Measurements from ENCODE around the gene LNX1. TPM values are rescaled to one million over a fixed set of nuclear protein-coding genes. Genes with fewer than 3 reads are reported as not detected.

LNX1 gene
- total RNA-seq, 4 donors from 2014 or later: 14.5 to 41.0 (median 22.9) TPM

DNA sequence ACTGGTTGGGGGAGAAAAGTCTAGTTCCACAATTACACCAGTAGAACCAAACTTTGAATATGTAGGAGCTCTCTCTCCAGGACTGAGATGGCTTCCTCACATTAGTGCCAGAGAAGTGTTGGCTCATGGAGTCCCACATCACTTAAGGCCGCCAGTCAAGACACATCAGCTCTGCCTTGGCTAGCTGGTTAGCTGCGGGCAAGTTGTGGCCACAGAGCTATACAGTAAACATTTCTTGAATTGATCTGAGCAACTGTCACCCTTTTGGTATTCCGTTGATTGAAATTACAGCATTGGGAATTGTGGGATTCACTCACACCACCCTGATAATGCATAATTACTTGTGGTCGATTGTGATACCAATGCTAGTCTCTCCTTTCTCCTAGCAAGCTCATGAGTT lies 76.2 kb downstream of the LNX1 start:
- H3K36me3 ChIP-seq: no peaks in the 10 kb centered on the region
- H3K27me3 ChIP-seq: no peaks in the 10 kb centered on the region
- no peak for DNase-seq
- H3K9me3 ChIP-seq: no peaks in the 10 kb centered on the region
- intact Hi-C loops (cut with DNase I): no loop called here
- H3K4me1 ChIP-seq: peaks cover 0 to 10% (median 6%) of the 10 kb centered on the region in 3 donors
- 82 to 85% methylated on average over 4 of the region's 4 CpGs for WGBS, 2 donors
- H3K4me3 ChIP-seq: no peak overlapping the region
- H3K27ac ChIP-seq: no peak overlapping the region
- no peak for TF ChIP-seq CTCF (IDR thresholded peaks at IDR 0.05)
- no peak for TF ChIP-seq POLR2A (IDR thresholded peaks at IDR 0.05)

DNA sequence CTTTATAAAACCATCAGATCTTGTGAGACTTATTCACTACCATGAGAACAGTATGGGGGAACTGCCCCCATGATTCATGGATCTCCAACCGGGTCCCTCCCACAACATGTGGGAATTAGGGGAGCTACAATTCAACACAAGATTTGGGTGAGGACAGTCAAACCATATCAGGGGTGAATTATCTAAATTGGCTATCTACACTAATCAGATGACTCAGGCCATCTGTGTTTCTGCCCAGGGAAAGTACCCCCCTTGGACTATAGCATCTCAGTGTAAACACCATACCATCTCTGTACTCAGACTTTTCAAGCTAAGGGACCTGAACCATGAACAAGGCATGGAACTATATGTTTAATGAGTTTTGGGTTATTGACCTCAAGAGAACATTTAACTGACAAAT lies 76.8 kb downstream of the LNX1 start:
- Histone ChIP-seq H3K4me3 (no peak overlapping the region), H3K27ac (no peak overlapping the region), H3K27me3 (no peaks in the 10 kb centered on the region), H3K4me1 (peaks cover 0 to 10% (median 6%) of the 10 kb centered on the region in 3 donors), H3K9me3 (no peaks in the 10 kb centered on the region), H3K36me3 (no peaks in the 10 kb centered on the region)
- DNase-seq: no peak
- intact Hi-C loops (cut with DNase I): no loop called here
- 0 to 10% methylated on average over 1 of the region's 1 CpG for WGBS, 2 donors
- TF ChIP-seq CTCF (IDR thresholded peaks at IDR 0.05): no peak
- no peak for TF ChIP-seq POLR2A (IDR thresholded peaks at IDR 0.05)

GRCh38 chr4:53512608-53513007 lies 78.7 kb downstream of the LNX1 start:
- intact Hi-C loops (cut with DNase I): no loop called here
- no peak for DNase-seq
- peaks cover 0 to 10% (median 6%) of the 10 kb centered on the region in 3 donors for H3K4me1 ChIP-seq
- H3K36me3 ChIP-seq: peaks cover 0 to 2% (median 0%) of the 10 kb centered on the region in 3 donors
- no peaks in the 10 kb centered on the region for H3K27me3 ChIP-seq
- 31 to 33% methylated on average over 3 of the region's 3 CpGs for WGBS, 2 donors
- no peaks in the 10 kb centered on the region for H3K9me3 ChIP-seq
- no peak for TF ChIP-seq POLR2A (IDR thresholded peaks at IDR 0.05)
- TF ChIP-seq CTCF (IDR thresholded peaks at IDR 0.05): no peak
- H3K4me3 ChIP-seq: no peak overlapping the region
- no peak overlapping the region for H3K27ac ChIP-seq

DNA sequence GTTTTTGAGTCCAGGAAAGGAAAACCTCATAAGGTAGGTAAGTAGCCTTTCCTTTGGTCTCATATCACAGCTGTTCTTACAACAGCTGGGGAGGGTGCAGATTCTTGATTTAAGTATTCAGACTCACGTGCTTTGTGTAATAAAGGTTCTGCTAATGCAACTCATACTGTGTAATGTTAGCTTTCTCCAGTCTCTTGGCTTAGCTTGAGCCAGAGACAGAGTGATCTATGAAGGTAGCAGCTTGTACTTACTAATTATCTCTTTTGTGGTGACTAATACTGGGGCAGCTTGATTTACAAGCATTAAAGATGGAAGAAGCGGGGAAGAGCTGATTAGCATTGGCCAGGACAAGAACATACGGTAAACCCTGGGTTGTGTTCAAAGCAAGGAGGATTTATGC lies 80.3 kb downstream of the LNX1 start:
- 7 to 31% methylated on average over 3 of the region's 3 CpGs for WGBS, 2 donors
- Histone ChIP-seq H3K27me3 (no peaks in the 10 kb centered on the region), H3K4me1 (peaks cover 0 to 10% (median 6%) of the 10 kb centered on the region in 3 donors), H3K27ac (no peak overlapping the region), H3K36me3 (peaks cover 0 to 16% (median 0%) of the 10 kb centered on the region in 3 donors), H3K9me3 (no peaks in the 10 kb centered on the region), H3K4me3 (no peak overlapping the region)
- TF ChIP-seq CTCF (IDR thresholded peaks at IDR 0.05): no peak
- TF ChIP-seq POLR2A (IDR thresholded peaks at IDR 0.05): no peak
- intact Hi-C loops (cut with DNase I): no loop called here
- DNase-seq: no peak

DNA sequence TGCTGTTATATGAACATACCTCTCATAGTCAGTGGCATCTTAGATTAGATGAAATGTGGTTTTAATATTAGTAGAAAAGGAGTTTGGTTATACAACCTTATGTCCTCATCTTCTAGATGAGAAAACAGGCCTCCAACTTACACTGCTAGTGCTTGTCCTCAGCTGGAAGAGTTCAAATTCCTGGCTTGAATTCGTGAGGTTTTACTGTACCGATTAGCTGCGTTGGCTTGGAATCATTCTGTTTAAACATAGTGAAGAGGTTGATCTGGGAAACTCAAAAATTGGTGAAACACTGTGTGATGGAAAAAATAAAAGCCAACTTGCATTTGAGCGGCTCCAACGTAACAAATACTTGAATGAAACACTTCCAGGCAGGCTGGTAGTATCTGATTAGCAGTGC lies 81.0 kb downstream of the LNX1 start:
- TF ChIP-seq POLR2A (IDR thresholded peaks at IDR 0.05) (no peak), CTCF (IDR thresholded peaks at IDR 0.05) (no peak)
- H3K27me3 ChIP-seq: no peaks in the 10 kb centered on the region
- no peaks in the 10 kb centered on the region for H3K9me3 ChIP-seq
- no peak overlapping the region for H3K4me3 ChIP-seq
- H3K27ac ChIP-seq: no peak overlapping the region
- H3K4me1 ChIP-seq: peaks cover 0 to 10% (median 6%) of the 10 kb centered on the region in 3 donors
- H3K36me3 ChIP-seq: peaks cover 0 to 22% (median 0%) of the 10 kb centered on the region in 3 donors
- intact Hi-C loops (cut with DNase I): no loop called here
- WGBS, 2 donors: 35 to 39% methylated on average over 4 of the region's 5 CpGs
- DNase-seq: no peak
